OCI-LY1 (cell line): ENCODE measurements around the gene ASS1.

ENCODE experiments used
- CTCF ChIP-seq: fragments of 200-600 bp; sonication (generic), shearing (Covaris generic); IDR thresholded peaks from 2 replicates; pipeline ENCODE4 v1.5.1; 2017; ENCODE audit warnings: mild to moderate bottlenecking, antibody characterized with exemption, low read length, moderate library complexity, mixed read lengths
- EZH2 ChIP-seq: fragments of 200-600 bp; sonication (generic), shearing (Covaris generic); IDR thresholded peaks from 2 replicates; pipeline ENCODE4 v1.8.0; 2017; ENCODE audit warnings: borderline replicate concordance, mixed run types, mild to moderate bottlenecking, antibody characterized with exemption, low read length, moderate library complexity, mixed read lengths

GRCh38 chr9:130471411-130472183 lies 26.8 kb downstream of the ASS1 start:
- TF ChIP-seq CTCF (no peak), EZH2 (no peak)
